ENCODE data around the gene ALAS1. TPM values are rescaled to one million over a fixed set of nuclear protein-coding genes. Genes with fewer than 3 reads are reported as not detected.
A peak's percentile ranks its signal among the peaks of the same experiment; 100 is the strongest.

Gene ALAS1
- total RNA-seq, 2 donors from 2014 or later = 66.1 to 72.7 TPM

GRCh38 chr3:52200981-52201679 is 3.2 kb downstream of the ALAS1 start:
- peaks cover 46% of the 10 kb centered on the region for H3K4me1 Mint-ChIP-seq
- H3K4me3 Mint-ChIP-seq = no peak overlapping the region
- peak overlapping the region; percentile 41 for H3K27ac Mint-ChIP-seq
- no peak for ATAC-seq (replicated peaks)
- H3K36me3 Mint-ChIP-seq (ENCODE audit: low read depth) = peaks cover 81% of the 10 kb centered on the region
- no peaks in the 10 kb centered on the region for H3K9me3 Mint-ChIP-seq
- H3K27me3 Mint-ChIP-seq = no peaks in the 10 kb centered on the region

DNA sequence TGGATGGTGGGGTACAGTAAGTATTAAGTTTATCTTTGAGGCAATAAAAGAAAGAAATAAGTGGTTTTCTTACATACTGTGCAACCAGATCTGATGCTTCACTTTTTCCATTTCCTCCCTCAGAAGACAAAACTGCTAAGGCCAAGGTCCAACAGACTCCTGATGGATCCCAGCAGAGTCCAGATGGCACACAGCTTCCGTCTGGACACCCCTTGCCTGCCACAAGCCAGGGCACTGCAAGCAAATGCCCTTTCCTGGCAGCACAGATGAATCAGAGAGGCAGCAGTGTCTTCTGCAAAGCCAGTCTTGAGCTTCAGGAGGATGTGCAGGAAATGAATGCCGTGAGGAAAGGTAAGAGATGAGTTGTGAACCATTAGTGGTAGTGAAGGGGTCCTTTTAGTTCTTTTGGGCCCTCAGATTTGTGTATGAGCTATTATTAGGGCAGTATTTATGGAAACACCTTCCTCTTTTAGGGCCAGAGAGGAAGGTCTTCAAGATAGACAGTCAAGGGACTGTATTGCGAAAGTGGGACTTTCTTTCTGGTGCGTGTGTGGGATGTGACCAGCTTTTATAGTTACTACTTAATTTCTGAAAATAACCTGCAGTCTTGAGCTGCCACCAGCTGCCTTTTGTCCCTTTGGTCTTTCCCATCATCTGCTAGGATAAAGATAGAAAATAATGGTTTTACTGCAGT is 4.6 kb downstream of the ALAS1 start:
- peaks cover 95% of the 10 kb centered on the region for H3K36me3 Mint-ChIP-seq (ENCODE audit: low read depth)
- peak overlapping the region; percentile 41 for H3K27ac Mint-ChIP-seq
- no peak for ATAC-seq (replicated peaks)
- no peaks in the 10 kb centered on the region for H3K27me3 Mint-ChIP-seq
- H3K4me1 Mint-ChIP-seq = peaks cover 42% of the 10 kb centered on the region
- H3K4me3 Mint-ChIP-seq = no peak overlapping the region
- H3K9me3 Mint-ChIP-seq = no peaks in the 10 kb centered on the region

DNA sequence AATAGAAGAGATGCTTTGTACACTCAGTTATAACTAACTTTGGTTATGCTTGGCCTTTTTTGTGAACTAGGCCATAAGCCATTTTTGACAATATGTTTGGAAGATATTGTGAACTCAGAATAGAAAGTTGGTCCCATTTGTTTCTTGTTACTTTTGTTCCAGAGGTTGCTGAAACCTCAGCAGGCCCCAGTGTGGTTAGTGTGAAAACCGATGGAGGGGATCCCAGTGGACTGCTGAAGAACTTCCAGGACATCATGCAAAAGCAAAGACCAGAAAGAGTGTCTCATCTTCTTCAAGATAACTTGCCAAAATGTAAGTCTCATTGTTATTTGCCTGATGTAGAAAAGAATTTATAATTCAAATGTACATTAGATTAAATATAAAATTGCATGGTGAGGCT is 5.7 kb downstream of the ALAS1 start:
- Mint-ChIP-seq H3K27me3 (no peaks in the 10 kb centered on the region), H3K9me3 (no peaks in the 10 kb centered on the region), H3K4me1 (peaks cover 38% of the 10 kb centered on the region), H3K4me3 (no peak overlapping the region), H3K27ac (peak overlapping the region; percentile 28), H3K36me3 (ENCODE audit: low read depth) (peaks cover 100% of the 10 kb centered on the region)
- no peak for ATAC-seq (replicated peaks)

DNA sequence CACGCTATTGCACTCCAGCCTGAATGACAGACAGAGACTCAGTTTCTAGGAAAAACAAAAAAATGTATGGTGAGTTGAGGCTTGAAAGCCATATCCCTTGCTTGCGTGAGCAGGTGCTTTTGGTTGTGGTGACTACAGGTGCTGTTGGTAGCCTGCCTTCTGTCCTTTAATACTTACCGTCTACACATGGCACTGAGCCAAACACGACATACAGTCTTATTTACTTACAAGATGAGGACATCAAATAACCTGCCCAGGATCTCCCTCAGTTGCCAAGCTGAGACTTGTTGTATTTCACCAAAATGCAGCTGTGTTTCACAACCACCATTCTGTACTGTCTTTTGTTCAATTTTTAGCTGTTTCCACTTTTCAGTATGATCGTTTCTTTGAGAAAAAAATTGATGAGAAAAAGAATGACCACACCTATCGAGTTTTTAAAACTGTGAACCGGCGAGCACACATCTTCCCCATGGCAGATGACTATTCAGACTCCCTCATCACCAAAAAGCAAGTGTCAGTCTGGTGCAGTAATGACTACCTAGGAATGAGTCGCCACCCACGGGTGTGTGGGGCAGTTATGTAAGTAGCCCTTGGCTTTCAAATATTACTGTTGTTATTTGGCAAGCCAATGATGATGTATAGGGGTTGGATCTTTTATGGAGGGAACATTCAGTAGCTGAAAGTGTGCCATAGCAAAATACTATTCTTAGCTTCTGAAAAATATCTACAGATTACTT is 6.5 kb downstream of the ALAS1 start:
- peaks cover 32% of the 10 kb centered on the region for H3K4me1 Mint-ChIP-seq
- peak overlapping the region; percentile 73 for H3K27ac Mint-ChIP-seq
- H3K9me3 Mint-ChIP-seq = no peaks in the 10 kb centered on the region
- peak; percentile 88 for ATAC-seq (replicated peaks)
- H3K27me3 Mint-ChIP-seq = no peaks in the 10 kb centered on the region
- H3K36me3 Mint-ChIP-seq (ENCODE audit: low read depth) = peaks cover 100% of the 10 kb centered on the region
- H3K4me3 Mint-ChIP-seq = peak overlapping the region; percentile 26

DNA sequence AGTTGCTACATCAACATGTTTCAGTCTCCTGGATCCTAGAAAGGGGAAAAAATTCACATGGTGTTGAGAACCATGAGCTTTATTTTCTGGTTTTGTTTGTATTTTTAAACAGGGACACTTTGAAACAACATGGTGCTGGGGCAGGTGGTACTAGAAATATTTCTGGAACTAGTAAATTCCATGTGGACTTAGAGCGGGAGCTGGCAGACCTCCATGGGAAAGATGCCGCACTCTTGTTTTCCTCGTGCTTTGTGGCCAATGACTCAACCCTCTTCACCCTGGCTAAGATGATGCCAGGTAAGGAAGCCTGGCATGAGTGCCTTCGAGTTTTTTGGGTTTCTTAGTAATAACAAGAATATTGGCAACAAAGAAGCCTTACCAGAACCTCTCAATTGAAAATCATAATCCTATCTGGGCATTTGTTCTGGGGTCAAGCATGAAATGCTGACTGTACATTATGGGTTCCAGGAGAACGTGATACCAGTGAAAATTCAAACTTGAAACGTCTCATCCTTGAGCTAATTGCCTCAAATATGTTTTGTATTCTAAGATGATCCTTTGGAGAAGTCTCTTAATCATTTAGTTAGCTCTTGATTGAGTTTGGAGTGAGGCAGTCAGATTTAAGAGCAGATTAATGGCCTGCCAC is 7.9 kb downstream of the ALAS1 start:
- H3K27ac Mint-ChIP-seq = peak overlapping the region; percentile 30
- peaks cover 100% of the 10 kb centered on the region for H3K36me3 Mint-ChIP-seq (ENCODE audit: low read depth)

GRCh38 chr3:52208556-52208955 is 10.6 kb downstream of the ALAS1 start:
- Mint-ChIP-seq H3K4me3 (no peak overlapping the region), H3K4me1 (peaks cover 21% of the 10 kb centered on the region), H3K27me3 (no peaks in the 10 kb centered on the region), H3K27ac (no peak overlapping the region), H3K36me3 (ENCODE audit: low read depth) (peaks cover 100% of the 10 kb centered on the region), H3K9me3 (no peaks in the 10 kb centered on the region)
- ATAC-seq (replicated peaks) = no peak

More for the DNA sequence above, 7.9 kb downstream of the ALAS1 start:
- Mint-ChIP-seq H3K4me1 (peaks cover 25% of the 10 kb centered on the region), H3K9me3 (no peaks in the 10 kb centered on the region), H3K27me3 (no peaks in the 10 kb centered on the region), H3K4me3 (no peak overlapping the region)
- no peak for ATAC-seq (replicated peaks)

GRCh38 chr3:52210037-52210436 is 12.1 kb downstream of the ALAS1 start:
- Mint-ChIP-seq H3K4me1 (peaks cover 12% of the 10 kb centered on the region), H3K4me3 (no peak overlapping the region), H3K36me3 (ENCODE audit: low read depth) (peaks cover 100% of the 10 kb centered on the region), H3K9me3 (no peaks in the 10 kb centered on the region), H3K27me3 (no peaks in the 10 kb centered on the region), H3K27ac (no peak overlapping the region)
- ATAC-seq (replicated peaks) = no peak

- Mint-ChIP-seq H3K9me3 (no peaks in the 10 kb centered on the region), H3K4me3 (no peak overlapping the region), H3K36me3 (ENCODE audit: low read depth) (peaks cover 100% of the 10 kb centered on the region), H3K27ac (no peak overlapping the region), H3K4me1 (peaks cover 11% of the 10 kb centered on the region), H3K27me3 (no peaks in the 10 kb centered on the region)
- ATAC-seq (replicated peaks) = no peak
Measured at GRCh38 chr3:52210550-52211046, 12.6 kb downstream of the ALAS1 start.

GRCh38 chr3:52211268-52211891 is 13.4 kb downstream of the ALAS1 start:
- Mint-ChIP-seq H3K27me3 (no peaks in the 10 kb centered on the region), H3K4me3 (no peak overlapping the region), H3K4me1 (peaks cover 12% of the 10 kb centered on the region), H3K9me3 (no peaks in the 10 kb centered on the region), H3K36me3 (ENCODE audit: low read depth) (peaks cover 95% of the 10 kb centered on the region), H3K27ac (no peak overlapping the region)
- no peak for ATAC-seq (replicated peaks)

GRCh38 chr3:52213005-52213404 is 15.0 kb downstream of the ALAS1 start:
- H3K4me1 Mint-ChIP-seq = peaks cover 19% of the 10 kb centered on the region
- no peaks in the 10 kb centered on the region for H3K27me3 Mint-ChIP-seq
- no peak overlapping the region for H3K27ac Mint-ChIP-seq
- no peak overlapping the region for H3K4me3 Mint-ChIP-seq
- peaks cover 85% of the 10 kb centered on the region for H3K36me3 Mint-ChIP-seq (ENCODE audit: low read depth)
- ATAC-seq (replicated peaks) = no peak
- H3K9me3 Mint-ChIP-seq = no peaks in the 10 kb centered on the region

DNA sequence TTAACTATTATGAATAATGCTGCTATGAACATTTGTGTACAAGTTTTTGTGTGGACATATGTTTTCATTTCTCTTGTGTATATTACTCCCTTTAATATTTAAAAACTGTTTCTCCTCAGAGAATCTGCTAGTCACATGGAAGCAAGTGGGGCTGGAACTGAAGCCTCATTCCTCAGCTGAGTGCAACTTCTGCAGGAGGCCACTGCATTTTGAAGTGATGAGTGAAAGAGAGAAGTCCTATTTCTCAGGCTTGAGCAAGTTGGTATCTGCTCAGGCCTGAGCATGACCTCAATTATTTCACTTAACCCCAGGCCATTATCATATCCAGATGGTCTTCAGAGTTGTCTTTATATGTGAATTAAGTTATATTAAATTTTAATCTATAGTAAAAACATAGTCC is 15.9 kb downstream of the ALAS1 start:
- ATAC-seq (replicated peaks) = no peak
- Mint-ChIP-seq H3K4me3 (no peak overlapping the region), H3K27ac (no peak overlapping the region), H3K36me3 (ENCODE audit: low read depth) (peaks cover 76% of the 10 kb centered on the region), H3K9me3 (no peaks in the 10 kb centered on the region), H3K27me3 (no peaks in the 10 kb centered on the region), H3K4me1 (peaks cover 22% of the 10 kb centered on the region)

- peaks cover 22% of the 10 kb centered on the region for H3K4me1 Mint-ChIP-seq
- no peak overlapping the region for H3K4me3 Mint-ChIP-seq
- no peak for ATAC-seq (replicated peaks)
- H3K9me3 Mint-ChIP-seq = no peaks in the 10 kb centered on the region
- no peaks in the 10 kb centered on the region for H3K27me3 Mint-ChIP-seq
- peaks cover 62% of the 10 kb centered on the region for H3K36me3 Mint-ChIP-seq (ENCODE audit: low read depth)
- peak overlapping the region; percentile 51 for H3K27ac Mint-ChIP-seq
Measured at GRCh38 chr3:52215351-52215750, 17.4 kb downstream of the ALAS1 start.

GRCh38 chr3:52216585-52217408 is 18.8 kb downstream of the ALAS1 start:
- Mint-ChIP-seq H3K4me1 (peaks cover 22% of the 10 kb centered on the region), H3K27me3 (no peaks in the 10 kb centered on the region), H3K4me3 (peak overlapping the region; percentile 75), H3K9me3 (no peaks in the 10 kb centered on the region), H3K36me3 (ENCODE audit: low read depth) (peaks cover 47% of the 10 kb centered on the region), H3K27ac (peak overlapping the region; percentile 85)
- ATAC-seq (replicated peaks) = peak; percentile 82
